Inferior parietal cortex (tissue), 1 donor: ENCODE data around the gene TEKT5.
"Not testable (repeated sequence)": the region's sequence is repeated elsewhere in the genome, so short reads cannot be mapped to it uniquely, and the experiment has no call there.

Experiments
- DNase-seq: peaks from one replicate; pipeline ENCODE4 v3.0.0-alpha.2; 2016; ENCODE audit errors: extremely low spot score

The TEKT5 gene

GRCh38 chr16:10658943-10659342, 35.8 kb downstream of the TEKT5 start:
- DNase-seq, result no peak

GRCh38 chr16:10657925-10658324, 36.8 kb downstream of the TEKT5 start:
- no peak for DNase-seq

GRCh38 chr16:10656618-10657017, 38.1 kb downstream of the TEKT5 start:
- no peak for DNase-seq

GRCh38 chr16:10655415-10655977, 39.2 kb downstream of the TEKT5 start:
- DNase-seq, result no peak

- DNase-seq, result no peak
Observed at GRCh38 chr16:10654592-10655414, 39.9 kb downstream of the TEKT5 start.

- no peak for DNase-seq
Observed at GRCh38 chr16:10652730-10653590, 41.8 kb downstream of the TEKT5 start.

GRCh38 chr16:10649098-10649497, 45.6 kb downstream of the TEKT5 start:
- not testable (repeated sequence) for DNase-seq

- no peak for DNase-seq
Observed at GRCh38 chr16:10647721-10648296, 46.9 kb downstream of the TEKT5 start.

- DNase-seq, result no peak
Observed at GRCh38 chr16:10647264-10647720, 47.4 kb downstream of the TEKT5 start.

GRCh38 chr16:10646581-10647263, 48.0 kb downstream of the TEKT5 start:
- no peak for DNase-seq

GRCh38 chr16:10646228-10646580, 48.5 kb downstream of the TEKT5 start:
- no peak for DNase-seq

- DNase-seq, result no peak
Observed at GRCh38 chr16:10644092-10644491, 50.6 kb downstream of the TEKT5 start.

- DNase-seq, result no peak
Observed at GRCh38 chr16:10642964-10643363, 51.8 kb downstream of the TEKT5 start.

- no peak for DNase-seq
Observed at GRCh38 chr16:10641953-10642949, 52.5 kb downstream of the TEKT5 start.

GRCh38 chr16:10641555-10641952, 53.2 kb downstream of the TEKT5 start:
- no peak for DNase-seq

- DNase-seq, result no peak
Observed at GRCh38 chr16:10640934-10641333, 53.8 kb downstream of the TEKT5 start.

- DNase-seq, result no peak
Observed at GRCh38 chr16:10638101-10638500, 56.6 kb downstream of the TEKT5 start.

GRCh38 chr16:10637337-10638037, 57.2 kb downstream of the TEKT5 start:
- DNase-seq, result no peak

GRCh38 chr16:10635365-10636021, 59.2 kb downstream of the TEKT5 start:
- no peak for DNase-seq
